HEK293T (cell line): ENCODE results near the gene CDT1.

Experiments
- CTCF ChIA-PET: fragments of 350-600 bp; formaldehyde crosslinking; extraction: SDS; loops from one replicate; lab custom pipeline; 2021; ENCODE audit warnings: antibody characterized with exemption, inconsistent platforms; lab: Yijun Ruan, JAX
- POLR2A ChIA-PET: fragments of 350-600 bp; formaldehyde crosslinking; extraction: SDS; loops from one replicate; lab custom pipeline; 2020; ENCODE audit warnings: antibody characterized with exemption, inconsistent platforms; lab: Yijun Ruan, JAX
- DNase-seq: peaks from one replicate; pipeline ENCODE4 v3.0.0; 2012; ENCODE audit warnings: mixed read lengths; ENCODE audit errors: extremely low spot score
- ARNT ChIP-seq: fragments of 450-650 bp; IDR thresholded peaks from 2 replicates; pipeline ENCODE4 v1.6.1; 2017; ENCODE audit warnings: mild to moderate bottlenecking
- BHLHE40 ChIP-seq: fragments of 450-650 bp; IDR thresholded peaks from 2 replicates; pipeline ENCODE4 v1.6.1; 2016; ENCODE audit warnings: mild to moderate bottlenecking, moderate library complexity, borderline replicate concordance
- CTBP1 ChIP-seq: fragments of 450-650 bp; IDR thresholded peaks from 2 replicates; pipeline ENCODE4 v1.6.1; 2016; ENCODE audit warnings: borderline replicate concordance
- ELF4 ChIP-seq: fragments of 450-650 bp; IDR thresholded peaks from 2 replicates; pipeline ENCODE4 v1.6.1; 2017; ENCODE audit warnings: antibody characterized with exemption
- FOXA1 ChIP-seq: fragments of 450-650 bp; IDR thresholded peaks from 2 replicates; pipeline ENCODE4 v1.6.1; 2016; ENCODE audit warnings: mild to moderate bottlenecking
- FOXK2 ChIP-seq: fragments of 450-650 bp; IDR thresholded peaks from 2 replicates; pipeline ENCODE4 v1.6.1; 2016; ENCODE audit warnings: mild to moderate bottlenecking
- FOXM1 ChIP-seq: fragments of 450-650 bp; IDR thresholded peaks from 2 replicates; pipeline ENCODE4 v1.6.1; 2017; ENCODE audit warnings: mild to moderate bottlenecking, borderline replicate concordance
- HDGF ChIP-seq: fragments of 450-650 bp; IDR thresholded peaks from 2 replicates; pipeline ENCODE4 v1.6.1; 2017; ENCODE audit warnings: antibody characterized with exemption, borderline replicate concordance
- L3MBTL2 ChIP-seq: fragments of 450-650 bp; conservative IDR thresholded peaks from 2 replicates; pipeline ENCODE4 v1.6.1; 2016; ENCODE audit warnings: mild to moderate bottlenecking
- LEF1 ChIP-seq: fragments of 450-650 bp; IDR thresholded peaks from 2 replicates; pipeline ENCODE4 v1.6.1; 2017; ENCODE audit warnings: mild to moderate bottlenecking, borderline replicate concordance
- NFRKB ChIP-seq: fragments of 450-650 bp; IDR thresholded peaks from 2 replicates; pipeline ENCODE4 v1.6.1; 2016; ENCODE audit warnings: mild to moderate bottlenecking, moderate library complexity
- SP1 ChIP-seq: fragments of 450-650 bp; IDR thresholded peaks from 2 replicates; pipeline ENCODE4 v1.6.1; 2017
- SUZ12 ChIP-seq: fragments of 450-650 bp; IDR thresholded peaks from 2 replicates; pipeline ENCODE4 v1.6.1; 2016; ENCODE audit warnings: mild to moderate bottlenecking
- TARDBP ChIP-seq: fragments of 450-650 bp; IDR thresholded peaks from 2 replicates; pipeline ENCODE4 v1.6.1; 2016
- ZNF384 ChIP-seq: fragments of 450-650 bp; IDR thresholded peaks from 2 replicates; pipeline ENCODE4 v1.6.1; 2016
- TF ChIP-seq, protein P1 (sequence below): fragments of 450-650 bp; IDR thresholded peaks from 2 replicates; pipeline ENCODE4 v1.6.1; 2016

Gene CDT1

DNA sequence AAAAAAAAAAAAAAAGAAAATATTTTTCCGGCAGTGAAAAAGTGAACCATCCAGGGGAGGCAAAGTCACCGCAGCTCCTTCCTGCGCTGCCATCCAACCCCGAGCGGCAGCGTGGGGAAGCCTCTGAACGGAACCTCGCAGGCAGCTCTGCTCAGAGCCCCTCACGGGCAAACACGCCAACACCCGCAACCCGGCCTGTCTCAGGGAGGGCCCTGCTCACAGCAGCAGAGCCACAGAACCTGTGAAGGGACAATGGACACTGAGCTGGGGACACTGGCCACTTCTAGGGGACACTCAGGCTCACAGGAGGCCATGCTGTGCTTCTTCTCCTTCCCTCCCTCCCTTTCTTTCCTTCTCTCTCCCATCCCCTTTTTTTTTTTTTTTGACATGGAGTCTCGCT is 29.5 kb downstream of the CDT1 start:
- DNase-seq: no peak
- no peak for TF ChIP-seq FOXA1
- TF ChIP-seq ARNT: no peak
- no peak for TF ChIP-seq SP1
- TF ChIP-seq, protein P1, sequence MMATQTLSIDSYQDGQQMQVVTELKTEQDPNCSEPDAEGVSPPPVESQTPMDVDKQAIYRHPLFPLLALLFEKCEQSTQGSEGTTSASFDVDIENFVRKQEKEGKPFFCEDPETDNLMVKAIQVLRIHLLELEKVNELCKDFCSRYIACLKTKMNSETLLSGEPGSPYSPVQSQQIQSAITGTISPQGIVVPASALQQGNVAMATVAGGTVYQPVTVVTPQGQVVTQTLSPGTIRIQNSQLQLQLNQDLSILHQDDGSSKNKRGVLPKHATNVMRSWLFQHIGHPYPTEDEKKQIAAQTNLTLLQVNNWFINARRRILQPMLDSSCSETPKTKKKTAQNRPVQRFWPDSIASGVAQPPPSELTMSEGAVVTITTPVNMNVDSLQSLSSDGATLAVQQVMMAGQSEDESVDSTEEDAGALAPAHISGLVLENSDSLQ: no peak
- no peak for TF ChIP-seq TARDBP
- TF ChIP-seq NFRKB: no peak
- no peak for TF ChIP-seq ZNF384
- TF ChIP-seq HDGF: no peak
- TF ChIP-seq FOXM1: no peak
- no peak for TF ChIP-seq CTBP1
- TF ChIP-seq FOXK2: no peak
- TF ChIP-seq SUZ12: no peak
- TF ChIP-seq LEF1: no peak
- no peak for TF ChIP-seq L3MBTL2
- ChIA-PET CTCF (no interaction called here), POLR2A (interaction anchor here (1.0 kb wide), 1 partner anchor 22 kb away, joined by 3 read pairs; no protein-coding TSS in a partner anchor)

DNA sequence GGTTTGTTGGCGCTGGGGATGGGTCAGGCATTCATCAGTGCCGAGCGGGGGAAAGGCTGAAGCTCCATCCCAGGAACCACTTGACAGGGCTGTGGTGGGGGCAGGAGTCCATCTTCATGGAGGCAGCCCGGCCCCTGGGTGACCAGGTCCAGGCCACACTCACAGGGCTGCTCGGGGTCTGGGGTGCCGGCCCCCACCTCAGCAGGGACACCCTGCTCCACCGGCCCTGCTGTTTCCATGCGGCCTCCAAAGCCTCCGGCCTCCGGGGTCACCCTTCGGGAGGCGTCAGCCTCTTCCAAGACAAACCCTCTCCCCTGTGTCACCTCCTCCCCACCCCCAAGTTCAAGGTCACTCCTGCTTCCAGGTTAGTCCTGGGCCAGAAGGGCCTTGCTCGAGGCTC is 31.1 kb downstream of the CDT1 start:
- no peak for TF ChIP-seq ELF4
- no peak for TF ChIP-seq SUZ12
- no peak for TF ChIP-seq LEF1
- no peak for DNase-seq
- POLR2A ChIA-PET: no interaction called here
- CTCF ChIA-PET: no interaction called here

DNA sequence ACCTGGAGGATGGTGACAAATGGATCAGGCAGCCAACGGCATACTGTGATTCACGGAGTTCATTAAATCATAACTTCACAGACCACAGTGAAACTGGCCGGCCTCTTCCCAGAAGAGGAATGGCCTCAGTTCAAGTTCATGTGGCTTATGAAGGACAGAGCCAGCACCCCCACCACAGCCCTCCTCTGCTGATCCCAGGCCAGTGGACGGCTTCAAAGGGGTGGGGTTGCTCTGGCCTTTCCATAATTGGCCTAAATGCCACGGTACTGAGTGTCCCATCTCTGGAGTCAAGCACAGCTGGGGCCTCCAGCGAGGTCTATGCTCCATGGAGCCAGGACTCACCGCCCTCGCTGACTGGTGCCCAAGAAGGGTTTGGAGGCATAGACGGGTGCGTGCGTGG is 31.8 kb downstream of the CDT1 start:
- ChIA-PET CTCF (no interaction called here), POLR2A (no interaction called here)
- DNase-seq: no peak

DNA sequence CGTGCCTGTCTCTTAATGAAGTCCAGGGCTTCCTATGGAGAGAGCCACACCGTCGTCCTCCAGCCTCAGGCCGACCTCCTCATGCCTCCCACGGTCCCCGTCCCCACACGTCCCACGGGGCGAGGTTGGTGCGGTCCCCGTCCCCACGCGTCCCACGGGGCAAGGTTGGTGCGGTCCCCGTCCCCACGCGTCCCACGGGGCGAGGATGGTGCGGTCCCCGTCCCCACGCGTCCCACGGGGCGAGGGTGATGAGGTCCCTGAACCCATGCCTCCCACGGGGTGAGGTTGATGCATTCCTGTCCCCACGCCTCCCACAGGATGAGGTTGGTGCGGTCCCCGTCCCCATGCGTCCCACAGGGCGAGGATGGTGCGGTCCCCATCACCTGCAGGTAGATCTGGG is 32.2 kb downstream of the CDT1 start:
- POLR2A ChIA-PET: no interaction called here
- TF ChIP-seq, protein P1: no peak
- TF ChIP-seq FOXK2: no peak
- no peak for TF ChIP-seq NFRKB
- TF ChIP-seq LEF1: no peak
- no peak for TF ChIP-seq L3MBTL2
- TF ChIP-seq ELF4: no peak
- TF ChIP-seq ARNT: no peak
- TF ChIP-seq SP1: no peak
- no peak for TF ChIP-seq TARDBP
- no peak for TF ChIP-seq FOXA1
- DNase-seq: no peak
- CTCF ChIA-PET: no interaction called here

More for the DNA sequence above, 31.8 kb downstream of the CDT1 start:
- TF ChIP-seq TARDBP: no peak
- no peak for TF ChIP-seq ELF4
- no peak for TF ChIP-seq SUZ12
- TF ChIP-seq, protein P1: no peak

DNA sequence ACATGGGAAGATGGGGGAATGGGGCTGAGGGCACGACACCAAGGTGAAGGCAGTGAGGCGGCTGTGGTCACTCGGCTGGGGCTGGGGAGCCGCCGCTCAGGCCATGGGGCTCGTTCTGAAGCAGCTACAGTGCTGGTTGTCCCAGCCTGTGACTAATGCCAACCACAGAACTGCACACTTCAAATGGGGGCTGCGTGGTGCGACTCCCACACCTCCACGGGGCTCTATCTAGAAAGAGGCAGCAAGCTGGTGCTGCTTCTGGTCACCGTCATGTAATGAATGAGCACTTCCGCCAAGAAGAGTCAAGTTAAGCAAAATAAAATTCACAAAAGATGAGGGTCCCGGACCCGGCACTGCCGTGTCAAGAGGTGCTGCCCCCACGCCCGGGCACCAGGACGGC is 33.2 kb downstream of the CDT1 start:
- POLR2A ChIA-PET: no interaction called here
- no peak for TF ChIP-seq ZNF384
- no peak for TF ChIP-seq TARDBP
- TF ChIP-seq ELF4: no peak
- no peak for TF ChIP-seq FOXK2
- TF ChIP-seq L3MBTL2: no peak
- no peak for TF ChIP-seq CTBP1
- no peak for TF ChIP-seq HDGF
- no peak for TF ChIP-seq LEF1
- no peak for TF ChIP-seq FOXM1
- TF ChIP-seq NFRKB: no peak
- TF ChIP-seq, protein P1: no peak
- no peak for TF ChIP-seq FOXA1
- TF ChIP-seq SUZ12: no peak
- no peak for TF ChIP-seq SP1
- no peak for TF ChIP-seq BHLHE40
- TF ChIP-seq ARNT: no peak
- CTCF ChIA-PET: no interaction called here

DNA sequence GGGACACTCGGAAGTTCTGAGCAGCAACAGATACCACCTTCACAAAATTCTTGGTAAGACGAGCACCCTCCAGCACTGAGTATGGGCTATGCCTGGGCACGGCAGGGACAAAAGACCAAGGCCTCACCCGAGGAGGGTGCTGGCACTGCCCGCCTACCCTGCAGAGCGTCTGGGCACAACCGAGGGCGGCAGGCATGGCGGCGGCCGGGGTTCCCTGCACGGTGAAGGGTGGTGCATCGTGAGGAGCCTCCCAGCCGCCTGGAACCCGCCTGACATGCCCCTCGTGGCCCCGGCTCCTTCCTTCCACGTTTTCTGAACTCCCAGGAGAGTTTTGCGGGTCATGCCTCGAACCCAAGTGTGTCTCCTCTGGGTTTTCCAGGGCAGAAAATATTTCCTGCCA is 34.2 kb downstream of the CDT1 start:
- TF ChIP-seq ZNF384: no peak
- no peak for TF ChIP-seq NFRKB
- TF ChIP-seq BHLHE40: no peak
- no peak for TF ChIP-seq TARDBP
- no peak for TF ChIP-seq SP1
- no peak for TF ChIP-seq CTBP1
- no peak for TF ChIP-seq FOXA1
- TF ChIP-seq FOXK2: no peak
- ChIA-PET CTCF (no interaction called here), POLR2A (no interaction called here)
- DNase-seq: no peak

More for the DNA sequence above, 33.2 kb downstream of the CDT1 start:
- no peak for DNase-seq
